NCI-H1694 treated with DMSO at 0.1 percent for 48 hours (cell line): Measurements from ENCODE around the gene OR5W2.
"Not testable (repeated sequence)": the region's sequence is repeated elsewhere in the genome, so short reads cannot be mapped to it uniquely, and the experiment has no call there.

Experiments
- DNase-seq: peaks from one replicate; lab custom pipeline; 2025; lab: John Stamatoyannopoulos, UW

Gene OR5W2

GRCh38 chr11:55914482-55914881, at the start of gene OR5W2:
Gene OR5W2, minus strand, starts transcription at chr11:55914582. Its CDS starts 0 bp downstream, at chr11:55914582.
- DNase-seq: no peak

GRCh38 chr11:55956521-55956920, 42.1 kb upstream of the OR5W2 start:
- DNase-seq: no peak

GRCh38 chr11:55949330-55949729, 34.9 kb upstream of the OR5W2 start:
- DNase-seq: no peak

- DNase-seq: no peak
Measured at GRCh38 chr11:55942785-55943392, 28.5 kb upstream of the OR5W2 start.

- no peak for DNase-seq
Measured at GRCh38 chr11:55936300-55936699, 21.9 kb upstream of the OR5W2 start, which contains the start of gene OR5I1. Gene OR5I1, minus strand, starts transcription at chr11:55936400. Its CDS starts 0 bp downstream, at chr11:55936400.

- DNase-seq: no peak
Measured at GRCh38 chr11:55920537-55920936, 6.2 kb upstream of the OR5W2 start.

- no peak for DNase-seq
Measured at GRCh38 chr11:55902308-55902707, 12.1 kb downstream of the OR5W2 start.

GRCh38 chr11:55895216-55895615, 19.2 kb downstream of the OR5W2 start:
- DNase-seq: no peak

- DNase-seq: not testable (repeated sequence)
Measured at GRCh38 chr11:55885481-55885880, 28.9 kb downstream of the OR5W2 start.

GRCh38 chr11:55884995-55885394, 29.4 kb downstream of the OR5W2 start:
- not testable (repeated sequence) for DNase-seq

- DNase-seq: not testable (repeated sequence)
Measured at GRCh38 chr11:55882997-55883396, 31.4 kb downstream of the OR5W2 start, which contains the start of gene TRIM51. Gene TRIM51, plus strand, starts transcription at chr11:55883297. Its CDS starts 2,132 bp downstream, at chr11:55885429.

GRCh38 chr11:55873146-55873545, 41.2 kb downstream of the OR5W2 start:
- not testable (repeated sequence) for DNase-seq

GRCh38 chr11:55872731-55873130, 41.7 kb downstream of the OR5W2 start:
- DNase-seq: not testable (repeated sequence)

GRCh38 chr11:55867354-55867753, 47.0 kb downstream of the OR5W2 start:
- DNase-seq: not testable (repeated sequence)
